OCI-LY1 (cell line): Measurements from ENCODE around the gene BAIAP2L1.

Experiments
- H2AFZ ChIP-seq: fragments of 200-600 bp; sonication (generic), shearing (Covaris generic); 2 replicates; pipeline ENCODE4 v1.6.0; 2014; ENCODE audit warnings: antibody characterized with exemption, mild to moderate bottlenecking, low read length
- H3F3A ChIP-seq: fragments of 200-600 bp; sonication (generic), shearing (Covaris generic); 2 replicates; pipeline ENCODE4 v1.6.0; 2014; ENCODE audit warnings: mild to moderate bottlenecking, antibody characterized with exemption, low read length, moderate library complexity; ENCODE audit not compliant: insufficient read depth
- H3K27ac ChIP-seq: fragments of 200-600 bp; sonication (generic); 2 replicates; pipeline ENCODE4 v1.5.1; 2014; ENCODE audit warnings: low read length, mixed run types, mild to moderate bottlenecking, low read depth; ENCODE audit not compliant: poor library complexity, severe bottlenecking
- H3K27me3 ChIP-seq: fragments of 200-600 bp; sonication (generic); 2 replicates; pipeline ENCODE4 v1.6.0; 2014; ENCODE audit warnings: antibody characterized with exemption, mild to moderate bottlenecking, low read length, moderate library complexity; ENCODE audit not compliant: insufficient read depth
- H3K36me3 ChIP-seq: fragments of 200-600 bp; sonication (generic); 2 replicates; pipeline ENCODE4 v1.6.1; 2014; ENCODE audit warnings: mild to moderate bottlenecking, antibody characterized with exemption, low read length, moderate library complexity, mixed read lengths; ENCODE audit not compliant: insufficient read depth
- H3K4me1 ChIP-seq: fragments of 200-600 bp; sonication (generic); 2 replicates; pipeline ENCODE4 v1.5.1; 2014; ENCODE audit warnings: mild to moderate bottlenecking, low read length, moderate library complexity; ENCODE audit not compliant: insufficient read depth, severe bottlenecking
- H3K4me2 ChIP-seq: fragments of 200-600 bp; sonication (generic), shearing (Covaris generic); 2 replicates; pipeline ENCODE4 v1.6.1; 2014; ENCODE audit warnings: low read length
- H3K4me3 ChIP-seq: fragments of 200-600 bp; sonication (generic); 2 replicates; pipeline ENCODE4 v1.5.1; 2014; ENCODE audit warnings: low read length, low read depth, mild to moderate bottlenecking, mixed read lengths; ENCODE audit not compliant: poor library complexity, severe bottlenecking
- H3K79me2 ChIP-seq: fragments of 200-600 bp; shearing (Covaris generic); 2 replicates; pipeline ENCODE4 v1.6.1; 2016; ENCODE audit warnings: mixed run types, low read length, mixed read lengths; ENCODE audit not compliant: insufficient read depth
- H3K9ac ChIP-seq: fragments of 200-600 bp; sonication (generic), shearing (Covaris generic); 2 replicates; pipeline ENCODE4 v1.6.1; 2014; ENCODE audit warnings: mild to moderate bottlenecking, low read length, mixed read lengths
- H3K9me2 ChIP-seq: fragments of 200-600 bp; sonication (generic), shearing (Covaris generic); 2 replicates; pipeline ENCODE4 v1.6.1; 2014; ENCODE audit warnings: low read depth, mild to moderate bottlenecking, low read length, mixed read lengths
- H3K9me3 ChIP-seq: fragments of 200-600 bp; shearing (Covaris generic); 2 replicates; pipeline ENCODE4 v1.6.1; 2014; ENCODE audit warnings: low read length, mixed read lengths
- H4K20me1 ChIP-seq: fragments of 200-600 bp; sonication (generic), shearing (Covaris generic); 2 replicates; pipeline ENCODE4 v1.6.0; 2016; ENCODE audit warnings: mild to moderate bottlenecking, low read length; ENCODE audit not compliant: insufficient read depth
- EZH2 ChIP-seq: fragments of 200-600 bp; sonication (generic), shearing (Covaris generic); IDR thresholded peaks from 2 replicates; pipeline ENCODE4 v1.8.0; 2017; ENCODE audit warnings: borderline replicate concordance, mixed run types, mild to moderate bottlenecking, antibody characterized with exemption, low read length, moderate library complexity, mixed read lengths
- TF ChIP-seq, protein P1 (sequence below): fragments of 200-600 bp; sonication (generic), shearing (Covaris generic); IDR thresholded peaks from 2 replicates; pipeline ENCODE4 v1.5.1; 2017; ENCODE audit warnings: mild to moderate bottlenecking, antibody characterized with exemption, low read length, moderate library complexity, mixed read lengths

BAIAP2L1 gene

DNA sequence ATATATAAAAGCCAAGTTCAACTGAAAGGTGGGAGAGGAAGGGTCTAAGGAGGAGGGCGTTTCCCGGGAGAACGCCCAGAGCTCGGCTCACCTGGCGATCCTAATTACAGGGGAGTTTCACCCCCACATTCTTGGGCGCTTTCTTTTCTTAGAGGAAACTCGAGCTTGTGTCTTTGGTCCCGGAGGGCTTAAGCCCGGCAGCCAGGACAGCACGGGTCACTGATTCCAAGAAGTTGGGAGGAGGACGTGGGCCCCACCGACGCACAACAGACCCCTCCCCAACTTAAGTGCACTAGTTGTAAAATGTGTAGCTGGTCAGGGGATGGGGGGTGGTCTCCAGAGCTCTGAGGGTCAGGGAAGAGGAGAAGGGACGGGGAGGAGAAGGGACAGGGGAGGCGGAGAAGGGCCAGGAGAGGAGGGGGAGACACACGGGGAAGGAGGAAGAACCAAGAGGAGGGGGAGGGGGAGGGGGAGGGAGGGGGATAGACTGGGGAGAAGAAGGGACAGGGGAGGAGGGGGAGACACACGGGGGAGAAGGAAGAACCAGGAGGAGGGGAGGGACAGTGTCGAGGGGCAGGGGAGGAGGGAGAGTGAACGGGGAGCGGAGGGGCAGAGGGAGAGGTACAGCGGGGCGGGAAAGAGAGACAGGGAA is 874 bp downstream of the BAIAP2L1 start:
- H3K9ac ChIP-seq, result no peak overlapping the region
- H3K27ac ChIP-seq, result no peak overlapping the region
- H3K27me3 ChIP-seq, result peaks cover 14% of the 10 kb centered on the region; the same call in 1 of the 2 replicates
- no peak overlapping the region for H2AFZ ChIP-seq
- no peaks in the 10 kb centered on the region for H3F3A ChIP-seq
- peak overlapping the region; percentile 64 for H3K4me2 ChIP-seq
- no peaks in the 10 kb centered on the region for H3K9me3 ChIP-seq
- no peaks in the 10 kb centered on the region for H3K9me2 ChIP-seq
- TF ChIP-seq EZH2, result no peak
- TF ChIP-seq, protein P1, sequence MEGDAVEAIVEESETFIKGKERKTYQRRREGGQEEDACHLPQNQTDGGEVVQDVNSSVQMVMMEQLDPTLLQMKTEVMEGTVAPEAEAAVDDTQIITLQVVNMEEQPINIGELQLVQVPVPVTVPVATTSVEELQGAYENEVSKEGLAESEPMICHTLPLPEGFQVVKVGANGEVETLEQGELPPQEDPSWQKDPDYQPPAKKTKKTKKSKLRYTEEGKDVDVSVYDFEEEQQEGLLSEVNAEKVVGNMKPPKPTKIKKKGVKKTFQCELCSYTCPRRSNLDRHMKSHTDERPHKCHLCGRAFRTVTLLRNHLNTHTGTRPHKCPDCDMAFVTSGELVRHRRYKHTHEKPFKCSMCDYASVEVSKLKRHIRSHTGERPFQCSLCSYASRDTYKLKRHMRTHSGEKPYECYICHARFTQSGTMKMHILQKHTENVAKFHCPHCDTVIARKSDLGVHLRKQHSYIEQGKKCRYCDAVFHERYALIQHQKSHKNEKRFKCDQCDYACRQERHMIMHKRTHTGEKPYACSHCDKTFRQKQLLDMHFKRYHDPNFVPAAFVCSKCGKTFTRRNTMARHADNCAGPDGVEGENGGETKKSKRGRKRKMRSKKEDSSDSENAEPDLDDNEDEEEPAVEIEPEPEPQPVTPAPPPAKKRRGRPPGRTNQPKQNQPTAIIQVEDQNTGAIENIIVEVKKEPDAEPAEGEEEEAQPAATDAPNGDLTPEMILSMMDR, result no peak
- peaks cover 5% of the 10 kb centered on the region for H3K4me1 ChIP-seq
- no peaks in the 10 kb centered on the region for H3K36me3 ChIP-seq
- no peaks in the 10 kb centered on the region for H4K20me1 ChIP-seq
- no peaks in the 10 kb centered on the region for H3K79me2 ChIP-seq
- H3K4me3 ChIP-seq, result no peak overlapping the region

DNA sequence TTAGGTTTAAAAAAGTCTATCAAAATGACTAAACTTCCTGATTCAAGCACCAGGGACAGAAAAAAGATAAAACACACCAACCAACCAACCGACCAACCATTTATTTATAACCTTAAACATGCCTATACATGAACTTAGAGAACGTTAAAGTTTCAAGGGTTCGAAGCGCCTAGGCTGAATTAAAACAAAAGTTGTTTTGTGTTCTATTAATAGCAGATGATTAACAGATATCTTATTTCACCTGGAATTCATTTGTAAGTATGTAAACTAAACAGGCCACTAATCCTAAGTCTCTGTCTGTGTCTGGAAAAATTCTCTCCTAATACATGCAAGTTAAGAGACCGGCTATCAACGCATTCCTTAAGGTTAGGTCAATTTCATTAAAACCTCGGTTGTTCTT is 1.4 kb downstream of the BAIAP2L1 start:
- Histone ChIP-seq H3K4me3 (no peak overlapping the region), H3K36me3 (no peaks in the 10 kb centered on the region), H3K27me3 (peaks cover 12% of the 10 kb centered on the region; the same call in 1 of the 2 replicates), H3K4me1 (peaks cover 5% of the 10 kb centered on the region), H3K27ac (no peak overlapping the region), H3K9ac (no peak overlapping the region), H3K9me2 (no peaks in the 10 kb centered on the region), H2AFZ (no peak overlapping the region), H3F3A (no peaks in the 10 kb centered on the region), H4K20me1 (no peaks in the 10 kb centered on the region), H3K4me2 (no peak overlapping the region), H3K79me2 (no peaks in the 10 kb centered on the region), H3K9me3 (no peaks in the 10 kb centered on the region)
- no peak for TF ChIP-seq EZH2
- TF ChIP-seq, protein P1, result no peak

DNA sequence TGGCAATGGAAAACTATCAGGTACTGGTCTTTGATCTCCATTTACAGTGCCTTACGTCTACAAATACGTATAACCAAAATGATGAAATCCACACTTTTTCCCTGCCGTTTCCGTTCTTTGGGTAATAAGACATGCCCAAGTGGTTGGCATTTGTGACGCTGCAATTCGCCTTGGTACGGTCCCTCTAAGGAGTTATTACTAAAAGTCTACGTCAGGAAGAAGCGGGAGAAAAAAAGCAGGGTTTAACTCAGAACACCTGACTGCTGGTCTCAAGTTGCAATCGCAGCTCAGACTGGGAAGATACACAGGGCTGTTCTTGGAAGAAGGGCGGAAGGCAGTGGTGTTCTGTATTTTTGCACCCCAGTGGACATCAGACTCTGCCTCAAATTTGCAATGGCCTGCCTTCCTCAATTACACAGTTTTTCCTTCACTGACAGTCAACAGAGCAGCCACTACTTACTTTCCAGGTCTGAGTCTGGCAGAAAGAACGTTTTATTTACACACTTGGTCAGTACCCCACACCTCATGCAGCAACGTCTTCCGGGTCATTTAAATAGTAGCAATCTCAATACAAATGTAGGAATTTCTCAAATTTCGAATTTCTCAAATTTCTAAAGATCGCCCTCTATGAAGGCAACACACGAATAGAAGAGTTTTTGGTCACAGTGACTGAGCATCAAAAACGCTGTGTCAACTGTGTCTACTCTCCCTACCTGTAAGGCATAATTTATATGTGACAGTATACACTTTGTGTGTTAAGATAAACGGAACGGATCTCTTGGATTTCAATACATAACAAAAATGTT is 2.1 kb downstream of the BAIAP2L1 start:
- Histone ChIP-seq H3K4me3 (no peak overlapping the region), H3K27ac (no peak overlapping the region), H4K20me1 (no peaks in the 10 kb centered on the region), H3K4me2 (no peak overlapping the region), H2AFZ (no peak overlapping the region), H3K9ac (no peak overlapping the region), H3K79me2 (no peaks in the 10 kb centered on the region), H3K9me3 (no peaks in the 10 kb centered on the region), H3K27me3 (peaks cover 10% of the 10 kb centered on the region; the same call in 1 of the 2 replicates), H3F3A (no peaks in the 10 kb centered on the region), H3K4me1 (peaks cover 5% of the 10 kb centered on the region), H3K9me2 (no peaks in the 10 kb centered on the region), H3K36me3 (no peaks in the 10 kb centered on the region)
- TF ChIP-seq, protein P1, result no peak
- no peak for TF ChIP-seq EZH2
